Thoracic aorta (tissue), 2 donors: Measurements from ENCODE around the gene ALG3. TPM values are rescaled to one million over a fixed set of nuclear protein-coding genes. Genes with fewer than 3 reads are reported as not detected.

ENCODE experiments used
- ATAC-seq: fragments of 150-250 bp; one replicate; pipeline ENCODE4 v1.8.0; 2017; ENCODE audit warnings: low read depth; ENCODE audit not compliant: insufficient number of reproducible peaks, low FRiP score
- DNase-seq: peaks from one replicate; pipeline ENCODE4 v3.0.0-alpha.2; 2020; ENCODE audit warnings: low spot score
- H3K27ac ChIP-seq, 2 donors: fragments of 200-600 bp; sonication (generic); 1 replicate in 1 of 2; 2 replicates in 1 of 2; pipeline ENCODE4 v1.5.1; 2016; ENCODE audit warnings: mild to moderate bottlenecking in 2 of 2, moderate library complexity in 2 of 2
- H3K27me3 ChIP-seq: fragments of 200-600 bp; sonication (generic); replicated peaks from 2 replicates; pipeline ENCODE4 v1.6.0; 2016; ENCODE audit warnings: mild to moderate bottlenecking; ENCODE audit not compliant: insufficient read depth
- H3K36me3 ChIP-seq: fragments of 200-600 bp; sonication (generic); one replicate; pipeline ENCODE4 v1.5.1; 2016
- H3K4me1 ChIP-seq, 2 donors: fragments of 200-600 bp; sonication (generic); 1 replicate in 1 of 2; 2 replicates in 1 of 2; pipeline versions ENCODE4 v1.5.1 to v1.6.0; 2016; ENCODE audit warnings: low read depth in 2 of 2, mild to moderate bottlenecking in 1 of 2; ENCODE audit not compliant: control insufficient read depth in 1 of 2
- H3K4me3 ChIP-seq: fragments of 200-600 bp; sonication (generic); 2 replicates; pipeline ENCODE4 v1.5.1; 2016; ENCODE audit warnings: mild to moderate bottlenecking
- H3K9me3 ChIP-seq: fragments of 200-600 bp; sonication (generic); 2 replicates; pipeline ENCODE4 v1.5.1; 2016
- total RNA-seq, 2 donors: library from RNA; depleted of rRNA; stranded (reverse); fragments of >200 nt; gene quantifications; one replicate each; pipeline versions ENCODE4 v1.1.0 to v1.2.3, GENCODE V29; 2016
- TF ChIP-seq, protein P1 (sequence below): fragments of 200-600 bp; sonication (generic); IDR thresholded peaks from one replicate; pipeline ENCODE4 v1.5.1; 2019; ENCODE audit warnings: antibody characterized with exemption

ALG3 gene
- total RNA-seq, result 10 to 100 TPM; 52.0 to 55.0 TPM

DNA sequence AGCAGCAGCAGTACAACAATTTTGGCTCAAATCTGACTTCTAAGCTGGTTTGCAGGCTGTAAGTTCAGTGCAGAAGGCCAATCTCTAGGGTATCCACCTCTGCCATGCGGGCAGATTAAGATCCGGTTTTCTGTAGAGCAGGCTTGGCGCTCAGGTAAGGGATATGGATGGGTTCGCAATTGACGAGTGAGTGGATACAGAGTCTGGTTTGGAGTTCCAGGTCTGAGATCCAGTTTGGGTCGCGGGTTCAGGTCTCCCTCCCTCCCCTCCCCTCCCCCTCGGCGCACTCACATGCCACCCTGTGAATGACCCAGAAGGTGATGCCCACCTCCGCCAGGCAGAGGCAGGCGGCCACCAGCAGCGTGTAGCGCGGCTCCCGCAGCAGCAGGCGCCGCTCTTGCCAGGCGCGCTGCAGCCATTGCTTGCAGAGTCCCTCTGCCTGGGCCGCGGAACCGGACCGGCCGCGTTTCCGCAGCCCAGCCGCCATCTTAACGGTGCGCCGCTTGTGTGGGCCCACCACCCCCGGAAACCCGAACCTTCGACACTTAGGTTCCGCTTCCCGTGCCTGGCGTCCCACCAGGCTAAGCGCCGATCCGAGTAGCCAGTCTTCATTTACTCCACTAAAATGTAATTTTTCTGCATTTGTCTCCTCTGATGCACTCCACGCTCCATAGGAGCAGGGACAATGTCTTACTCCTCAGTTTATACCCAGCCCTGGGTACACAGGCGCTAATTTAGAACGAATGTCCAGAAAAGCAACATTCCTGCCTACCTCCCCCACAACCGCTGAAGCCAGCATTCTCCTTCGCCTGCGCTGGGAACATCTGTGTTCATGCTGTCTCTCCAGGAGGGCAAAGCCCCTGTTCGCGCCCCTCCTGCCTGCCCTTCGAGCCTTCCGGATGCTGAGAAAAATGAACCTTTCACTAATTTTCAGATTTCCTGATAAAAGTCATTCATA is at the start of gene ALG3:
Gene ALG3 (minus strand): TSS at position 509 of the 958 bp plus-strand sequence. CDS start 22 bp downstream, at position 487.
- peaks cover 3 to 11% of the 10 kb centered on the region in 2 donors for H3K4me1 ChIP-seq
- peak within 1 kb of the TSS; percentile 82 for H3K4me3 ChIP-seq
- peak; percentile 66 for ATAC-seq
- DNase-seq, result peak; percentile 30
- H3K9me3 ChIP-seq, result no peaks in the 10 kb centered on the region
- H3K27me3 ChIP-seq, result no peaks in the 10 kb centered on the region
- peak within 1 kb of the TSS; percentile 75 to 83 for H3K27ac ChIP-seq
- TF ChIP-seq, protein P1, sequence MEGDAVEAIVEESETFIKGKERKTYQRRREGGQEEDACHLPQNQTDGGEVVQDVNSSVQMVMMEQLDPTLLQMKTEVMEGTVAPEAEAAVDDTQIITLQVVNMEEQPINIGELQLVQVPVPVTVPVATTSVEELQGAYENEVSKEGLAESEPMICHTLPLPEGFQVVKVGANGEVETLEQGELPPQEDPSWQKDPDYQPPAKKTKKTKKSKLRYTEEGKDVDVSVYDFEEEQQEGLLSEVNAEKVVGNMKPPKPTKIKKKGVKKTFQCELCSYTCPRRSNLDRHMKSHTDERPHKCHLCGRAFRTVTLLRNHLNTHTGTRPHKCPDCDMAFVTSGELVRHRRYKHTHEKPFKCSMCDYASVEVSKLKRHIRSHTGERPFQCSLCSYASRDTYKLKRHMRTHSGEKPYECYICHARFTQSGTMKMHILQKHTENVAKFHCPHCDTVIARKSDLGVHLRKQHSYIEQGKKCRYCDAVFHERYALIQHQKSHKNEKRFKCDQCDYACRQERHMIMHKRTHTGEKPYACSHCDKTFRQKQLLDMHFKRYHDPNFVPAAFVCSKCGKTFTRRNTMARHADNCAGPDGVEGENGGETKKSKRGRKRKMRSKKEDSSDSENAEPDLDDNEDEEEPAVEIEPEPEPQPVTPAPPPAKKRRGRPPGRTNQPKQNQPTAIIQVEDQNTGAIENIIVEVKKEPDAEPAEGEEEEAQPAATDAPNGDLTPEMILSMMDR, result no peak
- H3K36me3 ChIP-seq, result peaks cover 17% of the 10 kb centered on the region

DNA sequence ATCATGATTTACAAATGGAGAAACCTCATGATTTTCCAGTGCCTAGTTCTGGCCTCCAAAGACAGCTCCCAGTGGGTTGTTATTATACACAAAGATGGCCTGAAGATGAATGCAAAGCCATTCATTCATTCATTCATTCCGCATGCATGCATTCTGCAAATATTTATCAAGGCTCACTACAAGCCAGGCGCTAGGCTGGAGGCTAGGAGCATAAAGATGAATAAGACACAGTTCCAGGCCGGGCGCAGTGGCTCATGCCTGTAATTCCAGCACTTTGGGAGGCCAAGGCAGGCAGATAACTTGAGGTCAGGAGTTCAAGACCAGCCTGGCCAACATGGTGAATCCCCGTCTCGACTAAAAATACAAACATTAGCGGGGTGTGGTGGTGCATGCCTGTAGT is 47.9 kb upstream of the ALG3 start:
- ATAC-seq (no peak), DNase-seq (no peak)
- TF ChIP-seq, protein P1, result no peak
- Histone ChIP-seq H3K4me3 (no peak overlapping the region), H3K9me3 (no peaks in the 10 kb centered on the region), H3K27ac (no peak overlapping the region), H3K27me3 (no peaks in the 10 kb centered on the region), H3K36me3 (peaks cover 6% of the 10 kb centered on the region), H3K4me1 (peaks cover 13 to 17% of the 10 kb centered on the region in 2 donors)

DNA sequence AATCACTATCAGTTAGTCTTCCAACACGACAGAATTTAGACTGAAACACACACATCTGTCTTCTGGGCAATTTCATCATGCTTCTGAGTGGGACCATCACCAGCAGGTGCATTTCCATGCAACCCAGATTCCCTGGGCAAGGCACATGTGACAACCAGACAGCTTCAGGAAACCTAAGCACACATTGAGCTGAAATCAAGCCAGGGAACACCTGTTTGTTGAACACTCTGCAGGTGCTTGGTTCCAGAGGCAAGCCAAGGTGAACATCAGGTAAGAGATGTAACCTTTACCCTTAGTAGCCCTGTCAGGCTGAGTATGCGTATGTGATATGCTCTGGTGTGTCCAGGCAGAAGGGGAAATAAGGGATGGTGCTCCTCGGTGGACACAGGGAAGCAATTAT is 47.0 kb upstream of the ALG3 start:
- no peaks in the 10 kb centered on the region for H3K27me3 ChIP-seq
- no peaks in the 10 kb centered on the region for H3K9me3 ChIP-seq
- TF ChIP-seq, protein P1, result no peak
- ATAC-seq (no peak), DNase-seq (no peak)
- no peak overlapping the region for H3K4me3 ChIP-seq
- H3K4me1 ChIP-seq, result peaks cover 12 to 13% of the 10 kb centered on the region in 2 donors
- H3K36me3 ChIP-seq, result no peaks in the 10 kb centered on the region
- no peak overlapping the region for H3K27ac ChIP-seq

DNA sequence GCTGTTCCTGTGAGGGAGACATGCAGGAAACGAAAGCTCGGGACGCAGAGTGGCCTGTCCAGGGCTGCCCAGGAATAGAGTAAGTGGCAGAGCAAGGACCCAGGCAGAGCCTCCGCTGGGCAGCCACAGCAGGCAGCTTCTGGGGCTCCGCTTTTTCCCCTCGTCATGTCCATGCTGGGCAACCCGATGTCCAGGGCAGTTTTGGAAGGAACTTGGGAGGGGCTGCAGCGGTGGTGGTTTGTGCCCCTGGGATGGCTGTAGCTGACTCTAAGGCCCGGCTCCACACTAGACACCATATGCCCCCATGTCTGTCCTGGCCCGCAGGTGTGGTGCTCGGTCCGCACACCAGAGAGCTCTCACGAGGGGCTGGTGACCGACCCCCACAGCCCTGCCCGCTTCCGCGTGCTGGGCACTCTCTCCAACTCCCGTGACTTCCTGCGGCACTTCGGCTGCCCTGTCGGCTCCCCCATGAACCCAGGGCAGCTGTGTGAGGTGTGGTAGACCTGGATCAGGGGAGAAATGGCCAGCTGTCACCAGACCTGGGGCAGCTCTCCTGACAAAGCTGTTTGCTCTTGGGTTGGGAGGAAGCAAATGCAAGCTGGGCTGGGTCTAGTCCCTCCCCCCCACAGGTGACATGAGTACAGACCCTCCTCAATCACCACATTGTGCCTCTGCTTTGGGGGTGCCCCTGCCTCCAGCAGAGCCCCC is 43.1 kb upstream of the ALG3 start:
- no peak overlapping the region for H3K27ac ChIP-seq
- no peaks in the 10 kb centered on the region for H3K36me3 ChIP-seq
- no peak overlapping the region for H3K4me3 ChIP-seq
- no peaks in the 10 kb centered on the region for H3K9me3 ChIP-seq
- DNase-seq, result no peak
- no peaks in the 10 kb centered on the region for H3K4me1 ChIP-seq
- no peak for ATAC-seq
- TF ChIP-seq, protein P1, result no peak
- H3K27me3 ChIP-seq, result no peaks in the 10 kb centered on the region
